Calu3 (cell line): ENCODE results near the gene LVRN. TPM values are rescaled to one million over a fixed set of nuclear protein-coding genes. Genes with fewer than 3 reads are reported as not detected.

ENCODE experiments used
- BruUV-seq: library from RNA; stranded (reverse); fragments of 400-500 nt; replicated peaks from 2 replicates; lab custom pipeline; 2021; lab: Mats Ljungman, UMichigan
- CTCF ChIA-PET: fragments of 300-600 bp; sonication (Branson Sonifier 250); formaldehyde crosslinking; loops from one replicate; lab custom pipeline; 2022; ENCODE audit warnings: antibody characterized with exemption; lab: Charles Lee
- DNase-seq: peaks from one replicate; pipeline ENCODE4 v3.0.0; 2022
- H3K27ac Mint-ChIP-seq: one replicate; pipeline ENCODE4 v1.8.0; 2022; ENCODE audit warnings: mixed read lengths; ENCODE audit not compliant: unreplicated experiment
- H3K27me3 Mint-ChIP-seq: one replicate; pipeline ENCODE4 v1.8.0; 2022; ENCODE audit warnings: mixed read lengths; ENCODE audit not compliant: unreplicated experiment
- H3K36me3 Mint-ChIP-seq: one replicate; pipeline ENCODE4 v1.8.0; 2022; ENCODE audit warnings: mild to moderate bottlenecking, moderate library complexity, mixed read lengths; ENCODE audit not compliant: insufficient read depth, unreplicated experiment
- H3K4me1 Mint-ChIP-seq: one replicate; pipeline ENCODE4 v1.8.0; 2022; ENCODE audit warnings: mild to moderate bottlenecking, low read depth, mixed read lengths; ENCODE audit not compliant: unreplicated experiment
- H3K4me3 Mint-ChIP-seq: one replicate; pipeline ENCODE4 v1.8.0; 2022; ENCODE audit warnings: mild to moderate bottlenecking, low read depth, moderate library complexity, mixed read lengths; ENCODE audit not compliant: unreplicated experiment
- H3K9me3 Mint-ChIP-seq: one replicate; pipeline ENCODE4 v1.8.0; 2022; ENCODE audit warnings: low read depth, mixed read lengths; ENCODE audit not compliant: unreplicated experiment
- CTCF ChIP-seq: fragments of 200-600 bp; IDR thresholded peaks from one replicate; pipeline ENCODE4 v1.8.0; 2022; ENCODE audit warnings: antibody characterized with exemption; ENCODE audit not compliant: unreplicated experiment
- intact Hi-C: fragments of 100-400 bp; cut with micrococcal nuclease; formaldehyde crosslinking; loops from one replicate; pipeline ENCODE4 v1.10.0; 2022; ENCODE audit not compliant: unreplicated experiment
- total RNA-seq: library from RNA; stranded (reverse); gene quantifications from 2 replicates; pipeline ENCODE4 v1.2.3, GENCODE V29; 2022

LVRN gene
- total RNA-seq, 1 experiment from 2014 or later = 0.14 TPM

GRCh38 chr5:116002116-116002906 lies 40.0 kb downstream of the LVRN start:
- Mint-ChIP-seq H3K4me3 (no peak overlapping the region), H3K4me1 (peaks cover 7% of the 10 kb centered on the region), H3K36me3 (no peaks in the 10 kb centered on the region), H3K27me3 (no peaks in the 10 kb centered on the region), H3K27ac (no peak overlapping the region), H3K9me3 (no peaks in the 10 kb centered on the region)
- CTCF ChIA-PET = no interaction called here
- no peak for DNase-seq
- no TSS peak for BruUV-seq
- TF ChIP-seq CTCF = no peak
- intact Hi-C loops = no loop called here

GRCh38 chr5:116004248-116004647 lies 42.0 kb downstream of the LVRN start:
- Mint-ChIP-seq H3K4me1 (peaks cover 7% of the 10 kb centered on the region), H3K27me3 (no peaks in the 10 kb centered on the region), H3K9me3 (no peaks in the 10 kb centered on the region), H3K4me3 (no peak overlapping the region), H3K36me3 (no peaks in the 10 kb centered on the region), H3K27ac (no peak overlapping the region)
- DNase-seq = no peak
- no TSS peak for BruUV-seq
- intact Hi-C loops = no loop called here
- CTCF ChIA-PET = no interaction called here
- TF ChIP-seq CTCF = no peak

- BruUV-seq = no TSS peak
- Mint-ChIP-seq H3K4me3 (no peak overlapping the region), H3K9me3 (no peaks in the 10 kb centered on the region), H3K27me3 (no peaks in the 10 kb centered on the region), H3K4me1 (no peaks in the 10 kb centered on the region), H3K36me3 (no peaks in the 10 kb centered on the region), H3K27ac (no peak overlapping the region)
- CTCF ChIA-PET = no interaction called here
- intact Hi-C loops = no loop called here
- TF ChIP-seq CTCF = no peak
- DNase-seq = no peak
These were observed 47.5 kb downstream of the LVRN start for GRCh38 chr5:116009806-116010205.

- BruUV-seq = no TSS peak
- no peak for DNase-seq
- H3K27me3 Mint-ChIP-seq = no peaks in the 10 kb centered on the region
- H3K27ac Mint-ChIP-seq = no peak overlapping the region
- no peak overlapping the region for H3K4me3 Mint-ChIP-seq
- intact Hi-C loops = no loop called here
- CTCF ChIA-PET = no interaction called here
- H3K4me1 Mint-ChIP-seq = no peaks in the 10 kb centered on the region
- no peaks in the 10 kb centered on the region for H3K36me3 Mint-ChIP-seq
- no peaks in the 10 kb centered on the region for H3K9me3 Mint-ChIP-seq
- no peak for TF ChIP-seq CTCF
These were observed 48.8 kb downstream of the LVRN start for GRCh38 chr5:116011046-116011445.
